Measurements from ENCODE around the gene CNTROB.

CNTROB gene

GRCh38 chr17:7911116-7911515, 20.9 kb upstream of the CNTROB start:
- H3K4me3 ChIP-seq (ENCODE audit: low read depth, low read length): no peak overlapping the region
- H3K9ac ChIP-seq (ENCODE audit: low read depth, low read length): no peak overlapping the region
- H3K9me3 ChIP-seq (ENCODE audit: control insufficient read depth, insufficient read depth, low read length): no peaks in the 10 kb centered on the region
- no peaks in the 10 kb centered on the region for H3K4me1 ChIP-seq (ENCODE audit: control insufficient read depth, insufficient read depth, low read length)
- H3K27me3 ChIP-seq (ENCODE audit: control insufficient read depth, insufficient read depth, low read length): peaks cover 12% of the 10 kb centered on the region
- H3K36me3 ChIP-seq (ENCODE audit: control insufficient read depth, insufficient read depth, low read length): peaks cover 4% of the 10 kb centered on the region

- no peaks in the 10 kb centered on the region for H3K4me1 ChIP-seq (ENCODE audit: control insufficient read depth, insufficient read depth, low read length)
- H3K36me3 ChIP-seq (ENCODE audit: control insufficient read depth, insufficient read depth, low read length): no peaks in the 10 kb centered on the region
- H3K9me3 ChIP-seq (ENCODE audit: control insufficient read depth, insufficient read depth, low read length): no peaks in the 10 kb centered on the region
- peaks cover 24% of the 10 kb centered on the region for H3K27me3 ChIP-seq (ENCODE audit: control insufficient read depth, insufficient read depth, low read length)
- no peak overlapping the region for H3K9ac ChIP-seq (ENCODE audit: low read depth, low read length)
- H3K4me3 ChIP-seq (ENCODE audit: low read depth, low read length): no peak overlapping the region
Observed at GRCh38 chr17:7912927-7913524, 19.0 kb upstream of the CNTROB start.

GRCh38 chr17:7915179-7915610, 16.8 kb upstream of the CNTROB start:
- H3K4me3 ChIP-seq (ENCODE audit: low read depth, low read length): peak overlapping the region; percentile 49
- H3K36me3 ChIP-seq (ENCODE audit: control insufficient read depth, insufficient read depth, low read length): no peaks in the 10 kb centered on the region
- H3K4me1 ChIP-seq (ENCODE audit: control insufficient read depth, insufficient read depth, low read length): no peaks in the 10 kb centered on the region
- H3K9ac ChIP-seq (ENCODE audit: low read depth, low read length): no peak overlapping the region
- H3K9me3 ChIP-seq (ENCODE audit: control insufficient read depth, insufficient read depth, low read length): no peaks in the 10 kb centered on the region
- H3K27me3 ChIP-seq (ENCODE audit: control insufficient read depth, insufficient read depth, low read length): peaks cover 35% of the 10 kb centered on the region

- no peak within 1 kb of the TSS for H3K9ac ChIP-seq (ENCODE audit: low read depth, low read length)
- H3K4me1 ChIP-seq (ENCODE audit: control insufficient read depth, insufficient read depth, low read length): no peaks in the 10 kb centered on the region
- peaks cover 38% of the 10 kb centered on the region for H3K27me3 ChIP-seq (ENCODE audit: control insufficient read depth, insufficient read depth, low read length)
- H3K4me3 ChIP-seq (ENCODE audit: low read depth, low read length): peak within 1 kb of the TSS; percentile 49
- no peaks in the 10 kb centered on the region for H3K36me3 ChIP-seq (ENCODE audit: control insufficient read depth, insufficient read depth, low read length)
- no peaks in the 10 kb centered on the region for H3K9me3 ChIP-seq (ENCODE audit: control insufficient read depth, insufficient read depth, low read length)
Observed at GRCh38 chr17:7915611-7916384, 16.2 kb upstream of the CNTROB start, which contains the start of gene RNF227. Gene RNF227 (minus strand): TSS chr17:7916289. CDS start chr17:7916195, 94 bp downstream.

GRCh38 chr17:7916385-7916682, 15.7 kb upstream of the CNTROB start:
- Histone ChIP-seq H3K36me3 (ENCODE audit: control insufficient read depth, insufficient read depth, low read length) (no peaks in the 10 kb centered on the region), H3K27me3 (ENCODE audit: control insufficient read depth, insufficient read depth, low read length) (peaks cover 44% of the 10 kb centered on the region), H3K9ac (ENCODE audit: low read depth, low read length) (no peak overlapping the region), H3K4me1 (ENCODE audit: control insufficient read depth, insufficient read depth, low read length) (no peaks in the 10 kb centered on the region), H3K4me3 (ENCODE audit: low read depth, low read length) (peak overlapping the region; percentile 49), H3K9me3 (ENCODE audit: control insufficient read depth, insufficient read depth, low read length) (no peaks in the 10 kb centered on the region)

GRCh38 chr17:7916808-7917207, 15.2 kb upstream of the CNTROB start:
- Histone ChIP-seq H3K27me3 (ENCODE audit: control insufficient read depth, insufficient read depth, low read length) (peaks cover 48% of the 10 kb centered on the region), H3K4me1 (ENCODE audit: control insufficient read depth, insufficient read depth, low read length) (no peaks in the 10 kb centered on the region), H3K9ac (ENCODE audit: low read depth, low read length) (no peak overlapping the region), H3K9me3 (ENCODE audit: control insufficient read depth, insufficient read depth, low read length) (no peaks in the 10 kb centered on the region), H3K36me3 (ENCODE audit: control insufficient read depth, insufficient read depth, low read length) (no peaks in the 10 kb centered on the region), H3K4me3 (ENCODE audit: low read depth, low read length) (peak overlapping the region; percentile 49)

- no peaks in the 10 kb centered on the region for H3K9me3 ChIP-seq (ENCODE audit: control insufficient read depth, insufficient read depth, low read length)
- H3K36me3 ChIP-seq (ENCODE audit: control insufficient read depth, insufficient read depth, low read length): no peaks in the 10 kb centered on the region
- H3K27me3 ChIP-seq (ENCODE audit: control insufficient read depth, insufficient read depth, low read length): peaks cover 78% of the 10 kb centered on the region
- H3K4me1 ChIP-seq (ENCODE audit: control insufficient read depth, insufficient read depth, low read length): peaks cover 7% of the 10 kb centered on the region
- H3K4me3 ChIP-seq (ENCODE audit: low read depth, low read length): peak overlapping the region; percentile 39
- no peak overlapping the region for H3K9ac ChIP-seq (ENCODE audit: low read depth, low read length)
Observed at GRCh38 chr17:7922269-7922844, 9.6 kb upstream of the CNTROB start.

- Histone ChIP-seq H3K36me3 (ENCODE audit: control insufficient read depth, insufficient read depth, low read length) (no peaks in the 10 kb centered on the region), H3K4me1 (ENCODE audit: control insufficient read depth, insufficient read depth, low read length) (peaks cover 7% of the 10 kb centered on the region), H3K27me3 (ENCODE audit: control insufficient read depth, insufficient read depth, low read length) (peaks cover 85% of the 10 kb centered on the region), H3K9ac (ENCODE audit: low read depth, low read length) (no peak overlapping the region), H3K4me3 (ENCODE audit: low read depth, low read length) (peak overlapping the region; percentile 39), H3K9me3 (ENCODE audit: control insufficient read depth, insufficient read depth, low read length) (no peaks in the 10 kb centered on the region)
Observed at GRCh38 chr17:7922845-7923628, 9.0 kb upstream of the CNTROB start.

GRCh38 chr17:7927596-7927995, 4.4 kb upstream of the CNTROB start:
- Histone ChIP-seq H3K4me3 (ENCODE audit: low read depth, low read length) (no peak overlapping the region), H3K27me3 (ENCODE audit: control insufficient read depth, insufficient read depth, low read length) (peaks cover 73% of the 10 kb centered on the region), H3K4me1 (ENCODE audit: control insufficient read depth, insufficient read depth, low read length) (peaks cover 2% of the 10 kb centered on the region), H3K36me3 (ENCODE audit: control insufficient read depth, insufficient read depth, low read length) (no peaks in the 10 kb centered on the region), H3K9me3 (ENCODE audit: control insufficient read depth, insufficient read depth, low read length) (no peaks in the 10 kb centered on the region), H3K9ac (ENCODE audit: low read depth, low read length) (no peak overlapping the region)

- no peaks in the 10 kb centered on the region for H3K36me3 ChIP-seq (ENCODE audit: control insufficient read depth, insufficient read depth, low read length)
- no peak within 1 kb of the TSS for H3K9ac ChIP-seq (ENCODE audit: low read depth, low read length)
- peaks cover 65% of the 10 kb centered on the region for H3K27me3 ChIP-seq (ENCODE audit: control insufficient read depth, insufficient read depth, low read length)
- no peaks in the 10 kb centered on the region for H3K9me3 ChIP-seq (ENCODE audit: control insufficient read depth, insufficient read depth, low read length)
- peak within 1 kb of the TSS; percentile 62 for H3K4me3 ChIP-seq (ENCODE audit: low read depth, low read length)
- peaks cover 2% of the 10 kb centered on the region for H3K4me1 ChIP-seq (ENCODE audit: control insufficient read depth, insufficient read depth, low read length)
Observed at GRCh38 chr17:7929158-7930023, 2.6 kb upstream of the CNTROB start, which contains the start of gene KCNAB3. Gene KCNAB3 (minus strand): TSS chr17:7929856. CDS start chr17:7929435, 421 bp downstream.

Measured in iPS-15b (cell line).